Measurements from ENCODE around the gene MYCN. TPM values are rescaled to one million over a fixed set of nuclear protein-coding genes. Genes with fewer than 3 reads are reported as not detected.

The MYCN gene
- total RNA-seq, 1 donor from 2014 or later, result 0.54 TPM

DNA sequence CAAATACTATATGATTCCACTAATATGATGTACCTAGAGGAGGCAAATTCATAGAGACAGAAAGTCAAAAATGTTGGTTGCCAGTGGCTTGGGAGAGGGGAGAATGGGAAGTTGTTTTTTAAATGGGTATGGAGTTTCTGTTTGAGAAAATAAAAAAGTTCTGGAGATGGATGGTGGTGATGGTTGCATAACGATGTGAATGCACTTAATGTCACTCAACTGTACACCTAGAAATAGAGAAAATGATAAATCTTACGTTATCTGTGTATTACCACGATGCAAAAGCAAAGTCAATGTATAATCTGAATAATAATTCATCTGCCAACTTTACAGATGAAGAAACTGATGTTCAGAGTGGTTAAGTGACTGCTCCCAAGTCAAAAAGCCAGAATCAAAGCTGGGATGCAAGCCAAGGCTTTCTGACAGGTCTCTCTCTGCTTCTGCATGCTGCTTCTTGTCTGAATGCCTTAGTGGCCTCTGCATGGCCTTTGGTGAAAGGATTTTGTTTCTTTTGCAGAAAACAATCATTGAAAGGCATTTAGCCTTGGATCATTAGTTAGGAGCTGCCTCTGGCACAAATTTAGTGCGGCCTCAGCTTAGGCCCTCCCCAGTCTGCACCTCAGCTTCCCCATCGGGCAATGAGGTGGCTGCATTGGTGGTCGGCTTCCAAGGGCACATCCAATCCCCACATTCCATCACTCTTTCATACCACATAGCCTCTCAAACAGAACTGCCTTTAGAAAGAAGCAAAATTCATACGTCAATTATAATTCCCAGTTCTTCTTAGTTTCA, 46.5 kb upstream of the MYCN start:
- Mint-ChIP-seq H3K36me3 (ENCODE audit: unreplicated experiment) (no peaks in the 10 kb centered on the region), H3K27me3 (ENCODE audit: unreplicated experiment) (peaks cover 8% of the 10 kb centered on the region), H3K27ac (ENCODE audit: unreplicated experiment) (no peak overlapping the region), H3K4me3 (ENCODE audit: unreplicated experiment) (no peak overlapping the region), H3K4me1 (ENCODE audit: unreplicated experiment) (peaks cover 5% of the 10 kb centered on the region), H3K9me3 (ENCODE audit: unreplicated experiment) (peaks cover 21% of the 10 kb centered on the region)
- TF ChIP-seq, protein P1, sequence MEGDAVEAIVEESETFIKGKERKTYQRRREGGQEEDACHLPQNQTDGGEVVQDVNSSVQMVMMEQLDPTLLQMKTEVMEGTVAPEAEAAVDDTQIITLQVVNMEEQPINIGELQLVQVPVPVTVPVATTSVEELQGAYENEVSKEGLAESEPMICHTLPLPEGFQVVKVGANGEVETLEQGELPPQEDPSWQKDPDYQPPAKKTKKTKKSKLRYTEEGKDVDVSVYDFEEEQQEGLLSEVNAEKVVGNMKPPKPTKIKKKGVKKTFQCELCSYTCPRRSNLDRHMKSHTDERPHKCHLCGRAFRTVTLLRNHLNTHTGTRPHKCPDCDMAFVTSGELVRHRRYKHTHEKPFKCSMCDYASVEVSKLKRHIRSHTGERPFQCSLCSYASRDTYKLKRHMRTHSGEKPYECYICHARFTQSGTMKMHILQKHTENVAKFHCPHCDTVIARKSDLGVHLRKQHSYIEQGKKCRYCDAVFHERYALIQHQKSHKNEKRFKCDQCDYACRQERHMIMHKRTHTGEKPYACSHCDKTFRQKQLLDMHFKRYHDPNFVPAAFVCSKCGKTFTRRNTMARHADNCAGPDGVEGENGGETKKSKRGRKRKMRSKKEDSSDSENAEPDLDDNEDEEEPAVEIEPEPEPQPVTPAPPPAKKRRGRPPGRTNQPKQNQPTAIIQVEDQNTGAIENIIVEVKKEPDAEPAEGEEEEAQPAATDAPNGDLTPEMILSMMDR (IDR thresholded peaks at IDR 0.05), result no peak
- DNase-seq (ENCODE audit: extremely low spot score, unreplicated experiment), result no peak

GRCh38 chr2:15894481-15895144, 45.7 kb upstream of the MYCN start:
- TF ChIP-seq, protein P1 (IDR thresholded peaks at IDR 0.05), result no peak
- Mint-ChIP-seq H3K36me3 (ENCODE audit: unreplicated experiment) (no peaks in the 10 kb centered on the region), H3K4me1 (ENCODE audit: unreplicated experiment) (peaks cover 5% of the 10 kb centered on the region), H3K9me3 (ENCODE audit: unreplicated experiment) (peaks cover 25% of the 10 kb centered on the region), H3K4me3 (ENCODE audit: unreplicated experiment) (no peak overlapping the region), H3K27ac (ENCODE audit: unreplicated experiment) (no peak overlapping the region), H3K27me3 (ENCODE audit: unreplicated experiment) (peaks cover 8% of the 10 kb centered on the region)
- DNase-seq (ENCODE audit: extremely low spot score, unreplicated experiment), result no peak

DNA sequence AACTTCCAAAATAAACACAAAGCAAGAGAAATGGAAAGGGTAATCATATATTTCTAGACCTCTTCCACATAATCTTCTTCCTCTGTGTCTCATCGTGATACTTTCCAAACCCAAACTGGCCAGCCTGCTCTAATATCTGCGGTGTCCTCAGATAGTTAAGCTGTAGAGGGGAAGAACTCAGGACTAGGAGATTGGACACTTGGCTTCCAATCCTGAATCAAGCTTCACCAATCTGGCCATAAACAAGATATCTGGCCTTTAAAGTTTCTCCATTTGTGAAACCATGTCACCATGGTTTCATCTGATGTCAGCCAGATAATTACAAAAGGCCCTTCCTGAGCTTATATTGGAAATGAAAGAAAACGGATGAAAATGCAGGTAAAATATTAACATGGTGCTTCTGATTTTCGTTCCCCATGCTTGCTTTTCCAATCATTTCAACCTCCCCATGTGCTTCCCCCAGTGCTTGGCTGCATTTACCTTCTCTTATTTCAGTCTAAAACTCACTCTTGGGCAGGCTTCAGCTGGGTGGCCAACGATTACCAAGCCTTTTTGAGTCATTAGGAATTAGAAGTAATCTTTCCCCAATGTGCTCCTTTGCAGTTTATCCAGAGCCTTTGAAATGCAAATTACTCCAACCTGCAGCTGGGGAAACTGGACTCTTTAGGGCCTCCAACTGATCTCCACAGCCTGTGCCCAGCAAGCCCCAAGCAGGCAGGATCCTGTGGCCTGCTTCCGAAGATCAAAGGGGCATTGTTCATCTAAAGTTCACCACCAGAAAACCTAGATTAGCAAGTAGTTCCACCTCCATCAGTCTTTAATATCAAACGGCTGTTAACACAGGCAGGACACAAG, 44.5 kb upstream of the MYCN start:
- H3K4me3 Mint-ChIP-seq (ENCODE audit: unreplicated experiment), result no peak overlapping the region
- peaks cover 5% of the 10 kb centered on the region for H3K4me1 Mint-ChIP-seq (ENCODE audit: unreplicated experiment)
- no peak for DNase-seq (ENCODE audit: extremely low spot score, unreplicated experiment)
- H3K36me3 Mint-ChIP-seq (ENCODE audit: unreplicated experiment), result no peaks in the 10 kb centered on the region
- TF ChIP-seq, protein P1 (IDR thresholded peaks at IDR 0.05), result no peak
- H3K27ac Mint-ChIP-seq (ENCODE audit: unreplicated experiment), result no peak overlapping the region
- peaks cover 25% of the 10 kb centered on the region for H3K9me3 Mint-ChIP-seq (ENCODE audit: unreplicated experiment)
- peaks cover 8% of the 10 kb centered on the region for H3K27me3 Mint-ChIP-seq (ENCODE audit: unreplicated experiment)

DNA sequence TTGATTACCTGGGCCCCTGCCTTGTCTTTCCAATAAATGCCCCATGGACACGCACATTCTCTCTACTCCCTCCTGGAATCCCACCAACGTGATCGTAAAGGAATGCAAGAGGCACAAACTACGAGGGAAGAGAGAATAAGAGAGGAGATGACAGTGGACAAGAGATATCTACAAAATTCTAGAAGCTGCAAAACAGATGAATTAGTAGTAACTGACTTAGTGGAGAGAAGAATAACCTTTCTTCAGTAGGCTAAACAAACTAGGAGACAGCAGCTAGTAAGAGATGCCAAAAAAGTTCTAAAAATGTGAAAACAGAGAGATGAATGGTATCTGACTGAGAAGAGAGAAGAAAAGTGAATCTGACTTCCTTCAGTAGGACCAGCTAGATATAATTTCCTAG, 43.5 kb upstream of the MYCN start:
- Mint-ChIP-seq H3K36me3 (ENCODE audit: unreplicated experiment) (no peaks in the 10 kb centered on the region), H3K4me3 (ENCODE audit: unreplicated experiment) (no peak overlapping the region), H3K4me1 (ENCODE audit: unreplicated experiment) (peaks cover 5% of the 10 kb centered on the region), H3K27ac (ENCODE audit: unreplicated experiment) (no peak overlapping the region), H3K27me3 (ENCODE audit: unreplicated experiment) (peaks cover 8% of the 10 kb centered on the region), H3K9me3 (ENCODE audit: unreplicated experiment) (peaks cover 31% of the 10 kb centered on the region)
- DNase-seq (ENCODE audit: extremely low spot score, unreplicated experiment), result no peak
- TF ChIP-seq, protein P1 (IDR thresholded peaks at IDR 0.05), result no peak
